ENCODE measurements around the gene TP53INP2.

The TP53INP2 gene

GRCh38 chr20:34754611-34755010 lies 50.5 kb downstream of the TP53INP2 start:
- Histone ChIP-seq H3K4me3 (ENCODE audit: low read depth, low read length) (no peak overlapping the region), H3K27ac (ENCODE audit: low read depth, low read length) (no peak overlapping the region), H3K36me3 (ENCODE audit: control insufficient read depth, insufficient read depth, low read length) (peaks cover 32% of the 10 kb centered on the region), H3K27me3 (ENCODE audit: control insufficient read depth, insufficient read depth, low read length) (no peaks in the 10 kb centered on the region), H3K4me1 (ENCODE audit: control insufficient read depth, insufficient read depth, low read length) (no peaks in the 10 kb centered on the region), H3K9ac (ENCODE audit: low read length) (no peak overlapping the region), H3K9me3 (ENCODE audit: control insufficient read depth, insufficient read depth, low read depth, low read length) (no peaks in the 10 kb centered on the region)

DNA sequence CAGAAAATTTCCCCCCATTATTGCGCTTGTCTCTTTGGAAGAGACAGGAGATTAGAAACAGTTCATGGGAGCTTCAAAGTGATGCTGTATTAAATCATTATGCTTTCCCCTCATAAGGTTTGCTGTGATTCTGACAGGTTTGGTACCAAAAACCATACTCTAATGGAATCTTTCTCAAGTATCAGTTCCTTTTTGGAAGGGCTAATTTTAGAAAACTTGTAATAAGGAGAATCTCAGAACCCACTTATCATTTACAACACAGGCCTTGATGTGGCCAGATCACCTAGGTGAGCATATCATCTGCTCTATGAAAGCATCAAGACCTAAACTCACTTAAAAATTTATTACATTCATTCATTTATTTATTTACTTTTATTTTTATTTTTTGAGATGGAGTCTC lies 51.2 kb downstream of the TP53INP2 start:
- Histone ChIP-seq H3K27me3 (ENCODE audit: control insufficient read depth, insufficient read depth, low read length) (no peaks in the 10 kb centered on the region), H3K4me3 (ENCODE audit: low read depth, low read length) (no peak overlapping the region), H3K9me3 (ENCODE audit: control insufficient read depth, insufficient read depth, low read depth, low read length) (no peaks in the 10 kb centered on the region), H3K9ac (ENCODE audit: low read length) (no peak overlapping the region), H3K4me1 (ENCODE audit: control insufficient read depth, insufficient read depth, low read length) (no peaks in the 10 kb centered on the region), H3K27ac (ENCODE audit: low read depth, low read length) (no peak overlapping the region), H3K36me3 (ENCODE audit: control insufficient read depth, insufficient read depth, low read length) (peaks cover 24% of the 10 kb centered on the region)

DNA sequence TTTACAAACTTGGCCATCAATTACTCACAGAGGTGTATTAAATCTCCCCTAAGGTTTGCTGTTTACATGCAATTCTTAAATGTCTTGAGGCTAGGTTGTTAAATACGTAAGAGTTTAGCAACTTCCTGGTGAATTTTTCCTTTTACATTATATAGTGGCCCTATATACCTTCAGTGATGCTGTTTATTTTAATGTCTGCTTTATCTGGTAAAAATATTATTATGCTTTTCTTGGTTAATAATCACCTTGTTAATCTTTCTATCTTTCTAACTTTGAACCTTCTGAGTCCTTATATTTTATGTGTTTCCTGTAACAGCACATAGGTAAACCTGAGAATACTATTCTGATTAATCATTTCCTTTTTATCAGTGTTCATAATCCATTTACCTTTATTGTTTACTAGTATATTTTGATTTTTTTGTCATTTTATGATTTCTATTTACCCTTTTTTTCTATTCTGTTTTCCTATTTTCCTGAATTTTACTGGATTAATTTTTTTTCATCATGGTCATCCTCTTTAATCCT lies 57.9 kb downstream of the TP53INP2 start:
- no peaks in the 10 kb centered on the region for H3K27me3 ChIP-seq (ENCODE audit: control insufficient read depth, insufficient read depth, low read length)
- no peaks in the 10 kb centered on the region for H3K4me1 ChIP-seq (ENCODE audit: control insufficient read depth, insufficient read depth, low read length)
- H3K9me3 ChIP-seq (ENCODE audit: control insufficient read depth, insufficient read depth, low read depth, low read length): no peaks in the 10 kb centered on the region
- no peak overlapping the region for H3K9ac ChIP-seq (ENCODE audit: low read length)
- H3K36me3 ChIP-seq (ENCODE audit: control insufficient read depth, insufficient read depth, low read length): peaks cover 27% of the 10 kb centered on the region
- H3K27ac ChIP-seq (ENCODE audit: low read depth, low read length): no peak overlapping the region
- no peak overlapping the region for H3K4me3 ChIP-seq (ENCODE audit: low read depth, low read length)
